ENCODE measurements around the gene ORMDL2.

The ORMDL2 gene

DNA sequence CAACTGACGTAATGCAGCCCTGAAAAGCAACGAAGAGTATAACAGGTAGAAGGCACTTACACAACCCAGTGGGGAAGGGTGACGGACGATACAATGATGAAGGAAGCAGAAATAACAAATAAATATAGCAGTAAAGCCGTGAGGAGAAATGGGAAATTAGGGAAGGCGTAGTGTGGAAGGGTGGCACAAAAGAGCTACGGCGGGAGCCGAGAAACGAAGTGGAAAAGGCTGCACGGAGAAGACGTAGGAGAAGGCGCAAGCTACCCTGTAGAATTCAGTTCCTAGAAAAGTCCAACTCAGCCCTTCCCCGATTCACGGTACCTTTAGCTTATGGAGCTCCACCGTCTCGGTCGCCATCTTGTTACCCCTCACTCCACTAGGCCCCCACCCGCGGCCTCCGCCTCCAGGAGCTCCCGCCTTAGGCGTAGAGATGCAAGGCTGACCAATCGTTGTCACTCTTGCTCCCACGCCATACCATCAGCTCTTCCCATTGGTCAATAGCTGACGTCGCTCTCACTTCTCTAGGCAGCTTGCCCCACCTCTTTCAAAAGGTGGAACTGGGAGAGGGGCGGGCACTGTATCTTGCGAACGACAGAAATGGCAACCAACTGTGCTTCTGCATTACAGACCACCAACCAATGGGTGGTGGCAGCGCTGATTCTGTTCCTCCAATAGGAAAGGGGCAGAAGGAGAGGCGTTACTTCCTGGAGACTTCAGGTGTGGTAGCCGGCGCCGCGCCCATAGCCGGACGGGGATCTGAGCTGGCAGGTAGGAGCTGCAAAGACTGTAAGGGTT, at the start of gene ORMDL2, which contains the start of gene SARNP:
Gene ORMDL2, plus strand, starts transcription at position 697 of the 795 bp plus-strand sequence. CDS start 959 bp downstream, outside the sequence.
Gene SARNP, minus strand, starts transcription at position 380 of the 795 bp plus-strand sequence. Its CDS starts 23 bp downstream, at position 357.
- peak; percentile 99 to 100 for DNase-seq
- TF ChIP-seq POLR2A (IDR thresholded peaks at IDR 0.05; ENCODE audit: low read length), result peak; percentile 93
- no peak for TF ChIP-seq GATA1 (IDR thresholded peaks at IDR 0.05; ENCODE audit: low read depth, low read length)

DNA sequence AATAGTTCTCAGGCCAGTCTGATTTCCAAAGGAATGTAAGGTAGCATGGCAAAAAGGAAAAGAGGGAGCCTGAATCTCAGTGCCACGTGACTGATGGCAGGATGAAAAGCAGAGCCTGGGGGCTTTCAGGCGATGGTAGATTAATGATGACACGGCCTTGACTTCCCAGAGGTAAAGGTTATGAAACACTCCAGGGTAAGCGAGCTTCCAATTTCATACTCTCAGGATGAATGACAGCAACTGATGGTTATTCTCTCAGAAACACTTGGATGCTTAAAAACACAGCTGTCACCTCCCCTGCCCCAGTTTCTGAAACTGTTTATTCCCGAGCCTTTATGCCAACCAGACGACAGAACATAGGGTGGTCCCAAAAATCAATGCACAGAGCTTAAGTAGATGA, 46.1 kb upstream of the ORMDL2 start:
- TF ChIP-seq GATA1 (IDR thresholded peaks at IDR 0.05; ENCODE audit: low read depth, low read length), result no peak
- no peak for DNase-seq

GRCh38 chr12:55777856-55778255, 40.0 kb upstream of the ORMDL2 start:
- DNase-seq, result no peak
- no peak for TF ChIP-seq POLR2A (IDR thresholded peaks at IDR 0.05; ENCODE audit: low read length)
- no peak for TF ChIP-seq GATA1 (IDR thresholded peaks at IDR 0.05; ENCODE audit: low read depth, low read length)

- DNase-seq, result no peak
- no peak for TF ChIP-seq GATA1 (IDR thresholded peaks at IDR 0.05; ENCODE audit: low read depth, low read length)
- TF ChIP-seq POLR2A (IDR thresholded peaks at IDR 0.05; ENCODE audit: low read length), result no peak
Measured at GRCh38 chr12:55780685-55781084, 37.2 kb upstream of the ORMDL2 start.

DNA sequence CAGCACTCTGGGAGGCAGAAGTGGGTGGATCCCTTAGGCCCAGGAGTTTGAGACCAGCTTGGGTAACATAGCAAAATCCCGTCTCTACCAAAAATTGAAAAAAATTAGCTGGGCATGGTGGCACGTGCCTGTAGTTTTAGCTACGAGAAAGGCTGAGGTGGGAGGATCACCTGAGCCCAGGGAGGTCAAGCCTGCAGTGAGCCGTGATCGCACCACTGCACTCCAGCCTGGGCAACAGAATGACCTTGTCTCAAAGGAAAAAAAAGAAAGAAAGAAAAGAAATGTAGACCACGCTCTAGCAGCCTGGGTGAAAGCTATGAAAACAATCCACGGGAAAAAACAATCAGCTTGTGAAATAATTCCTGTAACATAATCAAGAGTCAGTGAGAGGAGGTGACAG, 29.3 kb upstream of the ORMDL2 start:
- TF ChIP-seq POLR2A (IDR thresholded peaks at IDR 0.05; ENCODE audit: low read length) (no peak), GATA1 (IDR thresholded peaks at IDR 0.05; ENCODE audit: low read depth, low read length) (no peak)
- no peak for DNase-seq

DNA sequence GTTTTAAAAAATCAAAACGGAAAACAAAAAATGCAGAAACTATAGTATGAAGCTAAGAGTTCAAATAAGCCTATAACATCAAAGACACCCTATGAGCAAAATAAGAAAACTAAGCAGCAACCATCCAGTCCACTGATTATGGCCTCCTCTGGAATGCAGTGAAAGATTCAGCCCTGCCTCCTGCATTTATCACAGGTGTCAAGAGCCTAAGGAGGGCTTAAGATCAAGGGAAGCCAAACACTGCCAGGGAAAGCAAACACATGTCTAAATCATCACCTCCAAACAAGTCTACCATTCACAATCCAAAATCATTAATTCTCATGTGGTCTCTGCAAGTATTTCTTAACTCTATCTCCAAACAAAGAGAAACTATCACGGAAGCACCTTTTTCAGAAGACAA, 28.7 kb upstream of the ORMDL2 start:
- TF ChIP-seq GATA1 (IDR thresholded peaks at IDR 0.05; ENCODE audit: low read depth, low read length) (no peak), POLR2A (IDR thresholded peaks at IDR 0.05; ENCODE audit: low read length) (no peak)
- DNase-seq, result no peak

DNA sequence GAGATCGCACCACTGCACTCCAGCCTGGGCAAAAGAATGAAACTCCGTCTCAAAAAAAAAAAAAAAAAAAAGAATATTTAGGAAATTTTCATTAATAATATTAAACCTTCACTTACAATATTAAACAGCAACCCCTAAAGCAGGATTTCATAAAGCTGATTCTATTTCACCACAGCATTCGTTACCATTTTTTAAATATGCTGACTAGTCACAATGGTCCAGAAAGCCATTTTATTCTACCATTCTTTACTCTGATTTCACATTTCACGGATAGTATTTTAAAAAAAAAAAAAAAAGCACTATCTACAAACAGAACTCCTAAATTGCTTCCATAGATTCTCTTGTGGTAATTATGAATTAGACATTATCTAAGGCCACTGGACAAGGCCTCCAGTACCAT, 27.9 kb upstream of the ORMDL2 start:
- no peak for DNase-seq
- no peak for TF ChIP-seq POLR2A (IDR thresholded peaks at IDR 0.05; ENCODE audit: low read length)
- TF ChIP-seq GATA1 (IDR thresholded peaks at IDR 0.05; ENCODE audit: low read depth, low read length), result no peak

GRCh38 chr12:55795950-55796349, 21.9 kb upstream of the ORMDL2 start:
- TF ChIP-seq GATA1 (IDR thresholded peaks at IDR 0.05; ENCODE audit: low read depth, low read length) (no peak), POLR2A (IDR thresholded peaks at IDR 0.05; ENCODE audit: low read length) (no peak)
- no peak for DNase-seq

GRCh38 chr12:55797068-55797467, 20.8 kb upstream of the ORMDL2 start:
- TF ChIP-seq POLR2A (IDR thresholded peaks at IDR 0.05; ENCODE audit: low read length) (no peak), GATA1 (IDR thresholded peaks at IDR 0.05; ENCODE audit: low read depth, low read length) (no peak)
- DNase-seq, result peak; percentile 55 to 63

DNA sequence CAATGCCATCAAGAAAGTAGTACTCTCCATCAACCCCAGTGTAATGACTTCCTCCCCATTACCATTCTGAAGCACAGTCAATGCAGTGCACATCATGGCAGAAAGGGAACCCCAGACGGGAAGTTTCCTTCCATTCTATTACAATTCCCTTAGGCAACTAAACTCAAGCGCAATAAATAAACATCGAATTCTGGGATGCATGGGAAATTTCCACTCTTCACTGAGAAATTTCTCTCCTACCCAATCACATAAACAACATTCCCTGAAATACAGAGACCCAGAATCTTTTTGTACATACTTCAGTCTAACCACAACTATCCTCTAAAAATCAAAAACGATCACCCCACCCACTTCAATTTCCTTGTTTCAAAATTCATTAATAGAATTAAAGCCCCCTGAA, 20.3 kb upstream of the ORMDL2 start:
- no peak for DNase-seq
- no peak for TF ChIP-seq POLR2A (IDR thresholded peaks at IDR 0.05; ENCODE audit: low read length)
- no peak for TF ChIP-seq GATA1 (IDR thresholded peaks at IDR 0.05; ENCODE audit: low read depth, low read length)

GRCh38 chr12:55806982-55807381, 10.9 kb upstream of the ORMDL2 start:
- TF ChIP-seq GATA1 (IDR thresholded peaks at IDR 0.05; ENCODE audit: low read depth, low read length), result no peak
- TF ChIP-seq POLR2A (IDR thresholded peaks at IDR 0.05; ENCODE audit: low read length), result no peak
- DNase-seq, result no peak

DNA sequence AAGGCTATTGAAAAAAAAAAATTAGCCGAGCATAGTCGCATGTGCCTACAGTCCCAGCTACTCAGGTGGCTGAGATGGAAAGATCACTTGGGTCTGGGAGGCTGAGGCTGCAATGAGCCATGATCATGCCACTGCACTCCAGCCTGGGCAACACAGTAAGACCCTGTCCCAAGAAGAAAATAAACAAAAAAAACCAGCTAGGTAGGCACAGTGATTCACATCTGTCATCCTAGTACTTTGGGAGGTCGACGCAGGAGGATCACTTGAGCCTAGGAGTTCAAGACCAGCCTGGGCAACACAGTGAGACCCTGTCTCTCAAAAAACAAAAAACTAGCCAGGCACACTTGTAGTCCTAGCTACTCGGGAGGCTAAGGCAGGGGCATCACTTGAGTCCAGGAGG, 8.6 kb upstream of the ORMDL2 start:
- TF ChIP-seq GATA1 (IDR thresholded peaks at IDR 0.05; ENCODE audit: low read depth, low read length), result no peak
- no peak for TF ChIP-seq POLR2A (IDR thresholded peaks at IDR 0.05; ENCODE audit: low read length)
- DNase-seq, result no peak

DNA sequence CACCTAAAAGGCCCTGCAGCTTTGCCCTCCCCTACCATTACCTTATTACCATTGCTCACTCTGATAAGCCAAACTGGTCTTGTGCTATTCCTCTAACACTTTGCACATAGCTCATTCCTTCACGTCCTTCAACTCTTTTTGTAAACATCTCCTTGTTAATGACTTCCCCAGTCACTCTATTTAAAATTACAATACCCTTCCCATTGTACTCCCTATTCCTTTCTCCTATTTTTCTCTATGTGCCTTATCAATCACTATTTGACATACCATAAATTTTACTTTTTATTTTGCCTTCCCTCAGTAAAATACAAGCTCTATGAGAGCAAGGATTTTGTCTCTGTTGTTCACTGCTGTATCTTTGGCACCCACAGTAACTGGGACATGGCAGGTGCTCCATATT, 5.8 kb upstream of the ORMDL2 start:
- DNase-seq, result no peak
- TF ChIP-seq POLR2A (IDR thresholded peaks at IDR 0.05; ENCODE audit: low read length), result no peak
- TF ChIP-seq GATA1 (IDR thresholded peaks at IDR 0.05; ENCODE audit: low read depth, low read length), result no peak

DNA sequence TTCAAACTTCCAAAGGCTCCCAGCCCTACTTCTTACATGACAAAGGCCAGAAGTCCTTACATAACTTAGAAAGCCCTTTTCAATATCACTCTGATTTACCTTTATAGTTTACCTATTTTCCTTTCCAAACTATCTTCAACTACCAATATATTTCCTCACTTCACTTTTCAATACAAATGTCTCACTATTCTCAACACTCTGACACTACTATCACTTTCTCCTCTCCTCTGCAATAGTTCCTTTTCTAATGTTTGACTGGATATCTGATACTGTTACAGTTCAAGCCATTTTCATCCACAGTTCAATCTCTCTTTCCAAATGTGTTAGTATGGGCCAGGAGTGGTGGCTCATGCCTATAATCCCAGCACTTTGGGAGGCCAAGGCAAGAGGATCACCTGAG, 3.6 kb upstream of the ORMDL2 start:
- TF ChIP-seq GATA1 (IDR thresholded peaks at IDR 0.05; ENCODE audit: low read depth, low read length), result no peak
- no peak for TF ChIP-seq POLR2A (IDR thresholded peaks at IDR 0.05; ENCODE audit: low read length)
- DNase-seq, result no peak

- no peak for TF ChIP-seq POLR2A (IDR thresholded peaks at IDR 0.05; ENCODE audit: low read length)
- DNase-seq, result no peak
Measured at GRCh38 chr12:55815473-55815872, 2.4 kb upstream of the ORMDL2 start.

Measured in erythroblast (primary cell).